GM10248 (cell line): Measurements from ENCODE around the gene ACADVL.
A peak's percentile ranks its signal among the peaks of the same experiment; 100 is the strongest.

Experiments used
- CTCF ChIA-PET: fragments of 300-600 bp; sonication (Branson Sonifier 250); formaldehyde crosslinking; extraction: SDS; loops from one replicate; lab custom pipeline; 2021; ENCODE audit warnings: antibody characterized with exemption; lab: Yijun Ruan, JAX
- POLR2A ChIA-PET: fragments of 350-650 bp; sonication (Branson Sonifier 250); formaldehyde crosslinking; extraction: SDS; loops from one replicate; lab custom pipeline; 2020; ENCODE audit warnings: antibody characterized with exemption; lab: Yijun Ruan, JAX
- DNase-seq: peaks from one replicate; pipeline ENCODE4 v3.0.0; 2012; ENCODE audit errors: extremely low spot score
- TF ChIP-seq, protein P1 (sequence below): IDR thresholded peaks from 2 replicates; pipeline ENCODE4 v1.5.1; 2012; ENCODE audit warnings: mild to moderate bottlenecking, low read depth; ENCODE audit errors: extremely low read depth, missing control alignments, control extremely low read depth

ACADVL gene

GRCh38 chr17:7191571-7192270 is 28.0 kb upstream of the ACADVL start:
- CTCF ChIA-PET: interaction anchor here (1.0 to 1.1 kb wide), 3 partner anchors 13 to 34 kb away, joined by 3 to 4 read pairs (median 4); partner anchors contain the start of gene ASGR1
- POLR2A ChIA-PET: interaction anchor here (0.6 kb wide), 1 partner anchor 490 kb away, joined by 4 read pairs; no protein-coding TSS in a partner anchor

DNA sequence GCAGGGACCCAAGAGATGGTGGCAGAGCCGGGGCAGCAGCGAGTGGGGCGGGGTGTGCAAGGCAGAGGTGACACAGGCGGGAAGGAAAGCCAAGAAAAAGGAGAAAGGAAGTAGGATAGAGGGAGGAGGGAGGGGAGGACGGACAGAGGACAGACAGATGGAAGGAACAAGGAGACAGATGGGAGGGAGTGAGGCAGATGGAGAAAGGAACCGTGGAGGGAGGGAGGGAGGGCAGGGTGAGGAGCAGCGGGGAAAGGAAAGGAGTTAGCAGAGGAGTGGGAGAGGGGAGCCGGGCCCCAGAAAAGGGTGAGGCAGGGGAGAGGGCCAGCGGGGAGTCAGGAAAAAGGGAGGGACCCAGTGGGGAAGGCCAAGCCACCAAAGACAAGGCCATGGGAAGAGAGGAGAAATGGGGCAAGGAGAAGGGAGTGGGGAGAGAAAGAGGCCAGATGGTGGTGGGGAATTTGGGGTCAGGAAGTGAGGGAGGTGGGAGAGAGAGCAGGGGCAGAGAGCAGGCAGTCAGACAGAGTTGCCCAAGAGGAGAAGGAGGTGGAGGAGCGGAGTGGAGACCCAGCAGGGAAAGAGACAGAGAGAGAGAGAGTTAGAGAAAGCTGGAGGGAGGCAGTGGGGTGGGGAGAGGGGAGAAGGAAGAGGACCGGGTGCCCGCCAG is 27.3 kb upstream of the ACADVL start:
- ChIA-PET CTCF (no interaction called here), POLR2A (no interaction called here)
- no peak for DNase-seq
- TF ChIP-seq, protein P1, sequence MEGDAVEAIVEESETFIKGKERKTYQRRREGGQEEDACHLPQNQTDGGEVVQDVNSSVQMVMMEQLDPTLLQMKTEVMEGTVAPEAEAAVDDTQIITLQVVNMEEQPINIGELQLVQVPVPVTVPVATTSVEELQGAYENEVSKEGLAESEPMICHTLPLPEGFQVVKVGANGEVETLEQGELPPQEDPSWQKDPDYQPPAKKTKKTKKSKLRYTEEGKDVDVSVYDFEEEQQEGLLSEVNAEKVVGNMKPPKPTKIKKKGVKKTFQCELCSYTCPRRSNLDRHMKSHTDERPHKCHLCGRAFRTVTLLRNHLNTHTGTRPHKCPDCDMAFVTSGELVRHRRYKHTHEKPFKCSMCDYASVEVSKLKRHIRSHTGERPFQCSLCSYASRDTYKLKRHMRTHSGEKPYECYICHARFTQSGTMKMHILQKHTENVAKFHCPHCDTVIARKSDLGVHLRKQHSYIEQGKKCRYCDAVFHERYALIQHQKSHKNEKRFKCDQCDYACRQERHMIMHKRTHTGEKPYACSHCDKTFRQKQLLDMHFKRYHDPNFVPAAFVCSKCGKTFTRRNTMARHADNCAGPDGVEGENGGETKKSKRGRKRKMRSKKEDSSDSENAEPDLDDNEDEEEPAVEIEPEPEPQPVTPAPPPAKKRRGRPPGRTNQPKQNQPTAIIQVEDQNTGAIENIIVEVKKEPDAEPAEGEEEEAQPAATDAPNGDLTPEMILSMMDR: no peak

More at GRCh38 chr17:7191571-7192270, 28.0 kb upstream of the ACADVL start:
- TF ChIP-seq, protein P1: no peak
- DNase-seq: peak; percentile 57

- ChIA-PET POLR2A (no interaction called here), CTCF (interaction anchor here (1.7 to 2.5 kb wide), 2 partner anchors 12 to 19 kb away, joined by 3 to 9 read pairs; no protein-coding TSS in a partner anchor)
These were observed 23.8 kb upstream of the ACADVL start for GRCh38 chr17:7195971-7196370.

GRCh38 chr17:7196651-7197401 is 22.9 kb upstream of the ACADVL start:
- POLR2A ChIA-PET: no interaction called here
- TF ChIP-seq, protein P1: no peak
- DNase-seq: no peak
- CTCF ChIA-PET: interaction anchor here (0.9 to 2.5 kb wide), 2 partner anchors 9 to 20 kb away, joined by 3 to 9 read pairs; no protein-coding TSS in a partner anchor

More at GRCh38 chr17:7195971-7196370, 23.8 kb upstream of the ACADVL start:
- TF ChIP-seq, protein P1: no peak
- no peak for DNase-seq

DNA sequence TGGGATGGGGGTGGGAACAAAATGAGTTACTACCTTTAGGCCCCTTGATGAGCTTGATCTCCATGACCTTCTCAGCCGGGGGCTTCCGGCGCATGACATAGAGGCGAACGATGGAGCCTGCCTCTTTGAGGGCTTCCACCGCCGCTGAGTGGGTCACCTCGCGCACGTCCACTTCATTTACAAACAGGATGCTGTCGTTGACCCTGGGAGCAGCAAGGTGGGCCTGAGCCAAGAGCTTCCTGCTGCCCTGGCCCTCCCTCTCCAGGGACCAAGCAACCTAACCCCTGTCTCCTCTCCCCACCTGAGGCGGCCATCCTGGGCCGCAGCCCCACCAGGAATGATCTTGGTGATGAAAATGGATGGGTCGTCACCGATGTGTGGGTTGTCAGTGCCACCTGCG is 16.3 kb upstream of the ACADVL start:
- POLR2A ChIA-PET: no interaction called here
- DNase-seq: no peak
- CTCF ChIA-PET: no interaction called here
- TF ChIP-seq, protein P1: no peak

- POLR2A ChIA-PET: no interaction called here
- TF ChIP-seq, protein P1: no peak
- CTCF ChIA-PET: no interaction called here
- DNase-seq: no peak
These were observed 15.4 kb upstream of the ACADVL start for GRCh38 chr17:7204336-7204735.
